SKM-1 (cell line): ENCODE data around the gene IMPDH1.

Experiments
- DNase-seq: peaks from one replicate; lab custom pipeline; 2025; ENCODE audit not compliant: unreplicated experiment; lab: John Stamatoyannopoulos, UW

Gene IMPDH1

DNA sequence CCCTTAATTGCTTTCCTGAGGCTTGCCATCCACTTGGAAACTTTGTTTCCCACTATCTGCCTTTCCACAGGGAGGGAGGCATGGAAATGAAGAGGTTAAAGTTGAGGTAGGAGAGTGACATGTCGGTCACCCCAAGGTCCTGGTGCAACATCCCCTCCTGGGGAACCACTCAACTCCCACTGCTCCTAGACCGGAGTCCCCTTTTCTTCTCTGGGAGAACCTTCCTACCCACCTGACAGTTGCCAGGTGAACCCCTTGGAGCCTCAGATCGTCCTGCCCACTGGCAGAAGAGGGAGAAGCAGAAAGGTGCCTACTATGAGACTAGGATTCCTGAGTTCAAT lies 21.7 kb downstream of the IMPDH1 start:
- DNase-seq = no peak

DNA sequence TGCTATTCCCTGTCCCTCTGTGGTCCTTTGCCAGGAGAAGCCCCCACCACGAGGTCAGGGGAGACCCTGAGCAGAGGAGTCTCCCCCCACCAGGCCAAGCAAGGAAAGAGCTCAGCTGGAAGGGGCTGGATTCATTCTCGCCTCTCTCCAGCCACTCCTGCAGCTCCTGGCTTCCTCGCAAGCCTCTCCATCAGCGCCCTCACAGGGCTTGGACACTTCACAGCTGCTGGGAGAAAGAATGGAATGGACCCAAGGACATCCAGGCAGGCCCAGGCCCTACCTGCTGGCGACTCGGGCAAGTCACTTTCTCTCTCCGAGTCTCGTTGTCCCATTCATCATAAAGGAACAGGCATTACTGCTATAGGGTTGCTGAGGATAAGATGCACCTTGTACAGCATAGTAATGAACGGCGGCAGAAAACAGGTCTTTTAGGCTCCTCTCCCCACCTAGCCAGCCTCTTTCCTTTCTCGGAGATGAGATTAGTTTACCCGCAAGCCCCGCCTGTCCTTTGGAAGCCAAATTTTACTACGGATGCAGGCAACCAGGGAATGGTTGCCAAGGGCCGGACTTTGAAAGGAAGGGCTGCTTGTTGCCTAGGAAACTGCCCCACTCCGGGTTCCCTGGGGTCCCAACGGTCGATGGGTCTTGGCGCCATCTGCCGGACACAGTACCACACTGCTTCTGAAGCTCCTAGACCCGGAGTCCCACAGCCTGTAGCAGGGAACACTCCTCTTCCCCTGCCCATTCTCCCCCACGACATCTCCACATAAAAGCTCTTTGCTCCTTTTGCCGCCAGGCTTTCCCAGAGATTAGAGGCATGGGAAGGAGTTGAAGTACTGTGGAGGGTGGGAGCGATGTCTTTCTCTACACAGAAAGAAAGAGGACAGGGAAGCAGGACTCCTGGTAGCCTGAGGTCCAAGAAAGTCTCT lies 22.3 kb downstream of the IMPDH1 start:
- peak; percentile 58 for DNase-seq

DNA sequence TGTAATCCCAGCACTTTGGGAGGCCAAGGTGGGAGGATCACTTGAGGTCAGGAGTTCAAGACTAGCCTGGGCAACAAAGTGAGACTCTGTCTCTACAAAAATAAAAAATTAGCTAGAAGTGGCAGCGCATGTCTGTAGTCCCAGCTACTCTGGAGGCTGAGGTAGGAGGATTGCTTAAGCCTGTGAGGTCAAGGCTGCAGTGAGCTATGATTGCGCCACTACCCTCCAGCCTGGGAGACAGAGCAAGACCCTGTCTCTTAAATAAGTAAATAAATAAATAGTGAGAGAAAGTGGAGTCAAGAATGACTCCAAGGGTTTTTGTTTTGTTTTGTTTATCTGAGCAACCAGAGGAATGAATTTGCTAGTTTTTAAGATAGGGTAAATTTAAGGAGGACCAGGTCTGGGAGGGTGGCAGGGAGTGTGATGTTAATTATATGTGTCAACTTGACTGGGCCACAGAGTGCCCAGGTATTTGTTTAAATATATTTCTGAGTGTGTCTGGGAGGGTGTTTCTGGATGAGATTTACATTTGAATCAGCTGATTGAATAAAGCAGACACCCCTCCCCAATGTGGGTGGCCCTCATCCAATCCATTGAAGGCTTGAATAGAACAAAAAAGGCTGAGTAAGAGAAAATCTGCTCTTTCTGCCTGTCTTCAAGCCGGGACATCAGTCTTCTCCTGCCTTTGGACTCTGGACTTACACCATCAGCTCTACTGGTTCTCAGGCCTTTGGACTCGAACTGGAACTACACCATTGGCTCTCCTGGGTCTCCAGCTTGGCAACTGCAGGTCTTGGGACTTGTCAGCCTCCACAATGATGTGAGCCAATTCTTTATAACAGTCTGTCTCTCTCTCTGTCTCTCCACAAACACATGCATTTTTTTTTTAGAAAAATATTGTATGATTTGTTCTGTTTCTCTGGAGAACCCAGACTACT lies 23.5 kb downstream of the IMPDH1 start:
- DNase-seq = no peak

DNA sequence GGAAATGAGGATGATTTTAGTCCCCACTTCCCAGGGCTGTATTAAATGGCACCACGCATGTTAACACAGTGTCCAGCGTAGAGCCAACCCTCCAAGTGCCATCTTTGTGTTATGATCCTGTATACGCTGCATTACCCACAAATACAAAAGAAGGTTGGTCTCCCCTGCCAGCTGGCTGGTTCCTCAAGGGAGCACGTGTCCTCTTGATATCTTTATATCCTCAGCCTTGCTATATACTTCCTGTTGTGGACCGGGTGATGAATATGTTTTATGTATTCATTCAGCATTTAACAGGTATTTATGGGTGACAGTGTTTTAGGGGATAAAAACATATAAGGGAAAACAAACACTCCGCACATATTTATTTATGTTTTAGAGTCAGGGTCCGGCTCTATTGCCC lies 25.1 kb downstream of the IMPDH1 start:
- DNase-seq = no peak

DNA sequence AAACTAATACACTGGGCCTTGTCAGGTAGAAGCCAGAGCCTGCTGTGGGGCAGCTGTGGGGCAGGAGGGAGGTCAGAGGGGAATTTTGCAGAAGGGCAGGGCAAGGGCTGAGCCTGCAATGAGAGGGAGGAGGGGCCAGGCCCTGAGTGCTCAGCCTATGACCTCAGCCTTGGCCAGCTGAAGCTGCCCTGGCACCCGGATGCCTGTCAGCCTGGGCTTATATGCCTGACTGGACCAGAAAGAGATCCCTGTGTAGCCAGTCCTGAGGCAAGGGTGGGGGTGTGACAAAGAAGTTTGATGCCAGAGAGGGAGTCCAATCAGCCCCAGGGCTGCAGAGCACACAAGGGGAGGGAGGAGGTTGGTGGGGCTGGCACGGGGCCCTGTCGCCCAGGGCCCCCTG lies 26.0 kb downstream of the IMPDH1 start:
- no peak for DNase-seq

DNA sequence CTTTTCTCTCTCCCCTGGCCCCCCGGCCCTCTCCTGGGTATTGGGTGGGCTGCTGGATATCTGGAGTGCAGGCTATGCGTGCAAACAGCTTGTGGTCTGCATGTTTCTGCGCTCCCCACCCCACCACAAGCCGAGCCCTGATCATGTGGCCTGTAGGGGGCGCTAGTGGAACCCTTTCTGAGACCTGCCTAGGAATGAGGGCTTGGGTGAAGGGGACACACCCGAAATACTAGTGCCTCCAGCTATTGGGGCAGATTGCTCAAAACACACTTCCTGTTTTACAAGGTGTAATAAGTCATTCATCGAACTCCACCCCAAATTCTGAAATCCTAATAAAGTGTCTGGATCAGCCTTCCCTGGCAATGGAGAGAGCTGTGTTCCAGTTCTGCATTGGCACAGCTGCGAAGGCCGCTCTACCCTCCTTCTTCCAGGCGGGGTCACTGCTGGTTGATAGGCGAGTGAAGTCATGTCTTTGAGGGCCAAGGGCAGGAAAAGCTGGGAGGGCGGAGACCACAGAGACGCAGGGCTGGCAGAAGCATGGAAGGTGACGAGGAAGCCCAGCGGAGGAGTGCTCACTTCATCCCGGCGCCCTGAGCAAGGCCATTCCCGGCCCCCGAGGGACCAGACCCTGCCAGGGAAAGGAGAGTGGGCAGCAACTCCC lies 28.5 kb downstream of the IMPDH1 start:
- DNase-seq = peak; percentile 54

DNA sequence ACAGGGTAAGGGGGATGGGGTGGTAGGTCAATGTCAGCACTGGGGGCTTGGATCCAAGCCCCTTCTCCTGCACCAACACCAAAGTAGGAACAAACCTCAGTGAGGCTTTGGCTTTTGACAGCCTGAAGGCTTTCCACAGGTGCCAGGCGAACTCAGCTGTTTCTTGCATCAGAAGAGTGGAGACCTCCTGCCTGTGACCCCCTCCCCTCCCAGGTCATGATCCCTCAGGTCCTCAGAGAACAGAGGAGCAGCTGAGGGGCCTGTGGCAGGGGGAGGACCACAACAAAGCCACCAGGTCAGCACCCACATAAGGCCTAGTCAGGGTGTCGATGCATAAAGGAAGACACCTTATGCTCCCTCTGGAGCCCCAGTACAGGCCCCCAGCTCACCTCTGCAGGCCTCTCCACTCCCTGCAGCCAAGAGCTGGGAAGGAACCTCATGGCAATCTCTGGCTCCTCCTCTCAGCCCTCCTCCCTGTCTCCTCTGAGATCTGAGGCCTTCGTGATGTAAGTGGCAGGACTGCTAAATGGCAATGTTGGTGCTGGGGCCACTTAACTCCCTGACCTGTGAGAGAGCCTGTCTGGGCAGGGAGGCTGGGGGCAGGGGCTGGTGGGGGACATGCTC lies 29.2 kb downstream of the IMPDH1 start:
- no peak for DNase-seq

DNA sequence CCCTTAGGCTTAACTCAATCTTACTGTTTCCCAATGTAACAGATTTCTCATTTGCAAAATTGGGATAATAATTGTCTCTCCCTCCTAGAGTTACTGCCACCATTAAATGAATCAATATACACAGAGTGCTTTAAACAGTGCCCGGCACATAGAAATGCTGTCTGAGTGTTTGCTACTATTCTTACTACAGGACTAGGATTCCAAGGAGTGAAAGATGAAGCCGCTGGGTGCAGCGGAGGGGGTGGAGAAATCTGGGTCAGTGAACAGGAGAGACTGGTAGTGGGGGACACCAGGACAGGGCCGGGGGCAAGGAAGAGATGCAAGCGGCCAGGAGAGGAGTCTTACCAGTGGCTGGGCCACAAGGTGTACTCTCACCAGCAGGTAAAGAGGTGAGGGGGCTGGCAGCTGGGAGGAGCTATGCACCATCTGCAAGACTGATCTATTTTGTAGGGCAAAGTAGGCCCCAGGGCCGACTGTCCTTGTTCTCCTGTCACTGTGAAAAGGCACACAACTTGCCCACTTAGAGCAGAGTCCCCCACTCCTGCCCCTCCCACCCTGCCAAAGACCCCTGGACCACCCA lies 29.8 kb downstream of the IMPDH1 start:
- DNase-seq = no peak

DNA sequence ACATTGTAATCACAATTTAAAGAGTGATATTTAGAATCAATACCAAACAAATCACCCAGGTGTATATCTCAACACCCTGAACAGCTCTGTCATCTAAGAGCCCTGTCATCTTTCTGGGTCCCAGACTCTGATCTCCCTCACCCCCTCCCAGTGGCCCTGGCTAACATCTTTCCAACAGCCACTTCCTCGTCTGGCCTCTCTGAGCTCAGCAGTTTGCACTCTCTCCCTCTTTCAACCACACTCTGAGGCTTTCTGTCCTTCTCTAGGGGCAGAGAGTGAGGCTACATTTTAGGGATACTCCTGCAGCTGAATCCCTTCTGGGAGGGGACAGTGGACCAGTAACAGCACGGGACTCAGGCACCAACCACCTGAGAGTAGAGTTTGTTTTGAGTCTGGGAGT lies 31.1 kb downstream of the IMPDH1 start:
- peak; percentile 39 for DNase-seq

DNA sequence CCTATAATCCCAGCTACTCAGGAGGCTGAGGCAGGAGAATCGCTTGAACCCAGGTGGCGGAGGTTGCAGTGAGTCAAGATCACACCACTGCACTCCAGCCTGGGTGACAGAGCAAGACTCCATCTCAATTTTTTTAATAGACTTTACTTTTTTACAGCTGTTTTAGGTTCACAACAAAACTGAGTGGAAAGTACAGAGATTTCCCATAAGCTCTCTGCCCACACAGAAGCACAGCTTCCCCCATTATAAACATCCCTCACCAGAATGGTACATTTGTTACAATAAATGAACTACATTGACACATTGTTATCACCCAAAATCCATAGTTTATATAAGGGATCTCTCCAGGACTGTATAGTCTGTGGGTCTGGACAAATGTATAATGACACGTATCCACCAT lies 33.7 kb downstream of the IMPDH1 start:
- DNase-seq = no peak

DNA sequence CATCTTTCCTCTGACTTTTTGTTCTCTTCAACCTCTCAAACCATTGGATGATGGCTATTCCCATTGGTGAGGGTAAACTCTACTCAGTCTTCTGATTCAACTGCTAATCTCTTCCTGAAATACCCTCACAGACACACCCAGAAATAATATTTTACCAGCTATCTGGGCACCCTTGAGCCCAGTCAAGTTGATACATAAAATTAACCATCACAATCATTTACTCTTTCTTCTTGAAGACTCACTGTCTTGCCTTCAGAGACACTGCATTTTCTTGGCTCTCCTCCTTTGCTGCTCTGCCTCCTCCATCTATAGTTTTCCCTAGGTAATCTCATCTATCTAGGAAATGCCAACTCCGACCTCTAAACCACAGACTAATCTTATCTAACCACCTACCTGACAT lies 35.7 kb downstream of the IMPDH1 start:
- DNase-seq = no peak

DNA sequence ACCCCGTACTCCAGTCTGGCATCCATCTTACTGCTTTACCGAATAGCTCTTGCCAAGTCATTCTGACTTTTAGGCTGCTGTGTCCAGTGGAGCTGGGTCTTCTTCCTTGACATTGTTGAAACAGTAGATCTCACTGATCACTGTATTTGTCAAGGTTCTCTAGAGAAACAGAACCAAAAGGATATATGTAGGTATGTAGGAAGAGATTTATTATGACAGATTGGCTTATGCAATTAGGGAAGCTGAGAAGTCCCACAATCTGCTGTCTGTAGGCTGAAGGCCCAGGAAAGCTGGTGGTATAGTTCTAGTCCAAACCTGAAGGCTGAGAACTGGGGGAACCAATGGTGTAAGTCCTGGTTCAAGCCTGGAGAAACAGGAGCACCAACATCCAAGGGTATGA lies 36.2 kb downstream of the IMPDH1 start:
- DNase-seq = no peak

DNA sequence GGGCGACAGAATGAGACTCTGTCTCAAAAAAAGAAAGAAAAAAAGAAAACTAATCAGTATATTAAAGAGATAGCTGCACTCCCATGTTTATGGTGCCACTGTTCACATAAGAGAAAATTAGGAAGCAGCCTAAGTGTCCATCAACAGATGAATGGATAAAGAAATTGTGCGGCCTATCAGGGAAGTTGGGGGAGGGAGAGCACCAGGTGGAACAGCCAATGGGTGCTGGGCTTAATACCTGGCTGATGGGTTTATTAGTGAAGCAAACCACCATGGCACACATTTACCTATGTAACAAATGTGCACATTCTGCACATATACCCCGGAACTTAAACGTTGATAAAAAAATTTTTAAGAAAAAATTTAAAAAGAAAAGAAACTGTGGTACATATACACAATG lies 39.3 kb downstream of the IMPDH1 start:
- no peak for DNase-seq

DNA sequence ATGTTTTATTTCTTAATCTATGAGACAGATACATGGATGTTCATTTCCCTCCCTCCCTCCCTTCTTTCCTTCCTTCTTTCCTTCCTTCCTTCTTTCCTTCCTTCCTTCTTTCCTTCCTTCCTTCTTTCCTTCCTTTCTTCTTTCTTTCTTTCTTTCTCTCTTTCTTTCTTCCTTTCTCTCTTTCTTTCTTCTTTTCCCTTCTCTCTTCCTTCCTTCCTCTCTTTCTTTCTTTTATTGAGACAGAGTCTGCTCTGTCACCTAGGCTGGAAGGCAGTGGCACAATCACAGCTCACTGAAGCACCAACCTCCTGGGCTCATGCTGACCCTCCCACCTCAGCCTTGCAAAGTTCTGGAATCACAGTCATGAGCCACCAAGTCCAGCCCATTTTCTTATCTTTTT lies 42.8 kb downstream of the IMPDH1 start:
- no peak for DNase-seq

DNA sequence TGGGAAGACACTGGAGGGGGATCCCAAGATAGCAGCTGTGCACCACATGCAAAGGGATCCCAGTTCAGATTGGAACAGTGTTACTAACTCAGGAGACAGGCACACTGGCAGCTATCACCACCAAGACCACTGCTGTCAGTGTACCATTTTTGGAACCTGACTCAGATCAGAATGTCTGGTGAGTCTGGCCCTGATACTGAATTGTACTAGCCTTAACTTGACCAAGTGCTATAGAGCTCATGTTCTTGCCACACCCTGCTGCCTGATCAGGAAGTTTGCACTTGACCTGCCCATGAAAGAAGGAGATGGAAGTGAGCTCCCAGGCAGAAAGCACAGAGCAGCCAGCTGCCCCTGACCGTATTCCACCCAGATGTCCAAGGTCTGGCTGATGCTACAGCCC lies 43.5 kb downstream of the IMPDH1 start:
- no peak for DNase-seq

DNA sequence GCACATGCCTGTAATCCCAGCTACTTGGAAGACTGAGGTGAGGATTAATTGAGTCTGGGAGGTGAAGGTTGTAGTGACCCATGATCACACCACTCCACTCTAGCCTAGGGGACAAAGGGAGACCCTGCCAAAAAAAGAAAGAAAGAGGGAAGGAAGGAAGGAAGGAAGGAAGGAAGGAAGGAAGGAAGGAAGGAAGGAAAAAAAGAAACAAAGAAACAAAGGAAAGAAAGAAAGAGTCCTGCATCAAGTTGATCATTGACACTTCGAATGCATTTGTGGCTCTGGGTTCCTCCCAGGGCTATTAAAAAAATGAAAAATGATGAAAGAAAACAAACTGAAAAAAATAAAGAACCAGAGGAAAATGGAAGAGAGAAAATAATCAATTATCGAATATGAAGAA lies 44.4 kb downstream of the IMPDH1 start:
- DNase-seq = no peak

DNA sequence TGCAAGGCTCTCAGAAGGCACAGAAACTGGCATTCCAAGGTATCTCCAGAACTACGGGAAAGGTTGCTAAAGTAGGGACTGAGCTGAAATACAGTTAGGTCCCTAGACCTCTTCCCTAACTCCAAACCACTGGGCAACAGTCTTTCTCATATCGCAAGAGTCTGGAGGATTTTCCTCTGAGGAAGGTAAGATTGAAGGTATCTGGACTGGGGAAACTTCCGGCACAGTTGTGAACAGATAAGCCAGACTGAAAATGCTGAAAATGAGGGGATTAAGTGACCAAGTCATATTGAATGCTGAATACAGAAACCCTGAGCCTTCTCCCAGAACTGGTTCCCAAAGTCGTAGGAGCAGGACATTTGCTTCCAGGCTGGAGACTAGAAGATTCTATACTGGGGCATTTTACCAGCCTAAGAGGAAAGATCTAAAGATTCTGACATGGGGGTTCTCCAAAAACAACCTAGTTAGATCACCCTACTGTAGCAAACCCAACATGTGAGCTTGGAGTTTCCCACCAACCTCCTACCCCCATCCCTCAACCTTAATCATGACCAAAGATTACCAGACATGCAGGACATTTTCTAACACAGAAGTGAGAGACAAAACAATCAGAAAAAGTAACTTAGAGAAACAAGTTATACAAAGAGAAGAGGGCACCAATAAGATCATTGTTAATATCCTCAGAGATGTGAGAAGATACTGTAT lies 45.5 kb downstream of the IMPDH1 start:
- no peak for DNase-seq

DNA sequence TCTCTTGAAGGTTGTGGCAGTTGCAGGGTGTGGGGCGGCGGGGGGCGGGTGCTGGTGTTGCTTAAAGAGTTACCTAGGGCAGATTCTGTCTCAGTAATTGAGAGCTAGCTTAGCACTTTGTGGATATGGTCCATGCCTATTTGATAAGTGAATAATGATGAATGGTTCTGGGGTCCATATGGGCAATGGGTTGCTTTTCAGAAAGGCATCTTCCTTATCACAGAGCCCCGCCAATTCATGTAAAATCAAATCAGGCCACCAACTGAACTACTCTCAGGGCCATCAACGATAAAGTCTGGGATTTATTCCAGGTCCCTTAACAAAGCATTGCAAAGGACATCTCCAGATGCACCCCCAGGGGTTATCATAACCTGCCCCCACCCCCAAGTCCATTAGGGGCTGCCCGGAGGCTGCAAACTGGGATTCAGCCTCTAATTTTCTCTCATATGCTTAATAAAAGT lies 46.5 kb downstream of the IMPDH1 start:
- no peak for DNase-seq

DNA sequence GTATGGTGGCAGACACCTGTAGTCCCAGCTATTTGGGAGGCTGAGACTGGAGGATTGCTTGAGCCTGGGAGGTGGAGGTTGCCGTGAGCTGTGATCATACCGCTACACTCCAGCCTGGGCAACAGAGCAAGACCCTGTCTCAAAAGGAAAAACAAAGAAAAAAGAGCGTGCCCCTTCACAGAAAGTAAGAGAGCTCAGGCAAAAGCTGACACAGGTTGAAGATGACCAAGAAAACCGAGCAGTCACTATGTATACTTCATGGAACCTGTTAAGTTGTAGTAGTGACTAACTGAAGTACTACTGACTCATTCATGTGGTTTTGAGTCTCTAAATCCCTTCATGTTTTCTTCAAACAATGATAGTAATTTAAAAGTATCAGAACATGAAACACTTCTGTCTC lies 47.1 kb downstream of the IMPDH1 start:
- DNase-seq = no peak
